NCI-H1105 (cell line): ENCODE data around the gene TAF4.
"Not testable (repeated sequence)": the region's sequence is repeated elsewhere in the genome, so short reads cannot be mapped to it uniquely, and the experiment has no call there.

Experiments
- DNase-seq: peaks from one replicate; lab custom pipeline; 2025; lab: John Stamatoyannopoulos, UW

TAF4 gene

DNA sequence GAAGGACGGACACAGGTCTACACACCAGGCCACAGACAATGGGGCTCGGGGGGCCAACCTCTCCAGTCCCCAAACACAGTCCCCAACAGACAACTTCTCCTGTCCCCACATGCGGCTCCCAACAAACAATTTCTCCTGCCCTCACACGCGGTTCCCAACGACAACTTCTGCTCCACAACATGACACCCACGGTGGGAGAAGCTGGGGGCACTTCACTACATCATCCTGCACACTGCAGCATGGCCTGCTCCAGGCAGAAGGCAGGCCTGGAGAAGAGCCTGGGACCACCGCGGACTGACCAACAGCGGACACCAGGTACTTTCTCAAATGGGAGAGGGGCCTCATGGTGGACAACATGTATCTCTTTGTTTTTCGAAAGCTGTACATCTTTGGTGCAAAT, 6.7 kb downstream of the TAF4 start:
- no peak for DNase-seq

DNA sequence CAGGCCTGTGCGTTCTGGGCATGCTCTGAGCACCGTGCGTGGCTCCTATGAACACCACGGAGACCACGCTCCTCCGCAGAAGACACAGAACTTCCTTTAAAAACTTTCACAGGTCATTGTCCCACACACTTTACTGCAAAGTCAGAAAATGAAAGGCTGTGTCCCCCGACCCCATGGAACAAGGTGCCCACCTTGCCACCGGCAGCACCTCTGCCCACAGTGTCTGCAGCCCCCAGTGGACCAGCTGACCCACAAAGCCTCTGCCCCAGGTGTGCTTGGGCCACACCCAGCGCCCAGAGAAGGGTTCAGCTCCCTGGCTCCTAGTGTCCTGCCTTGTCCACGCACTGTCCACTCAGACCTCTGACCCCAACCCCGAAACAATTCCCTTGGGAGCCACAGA, 8.7 kb downstream of the TAF4 start:
- no peak for DNase-seq

DNA sequence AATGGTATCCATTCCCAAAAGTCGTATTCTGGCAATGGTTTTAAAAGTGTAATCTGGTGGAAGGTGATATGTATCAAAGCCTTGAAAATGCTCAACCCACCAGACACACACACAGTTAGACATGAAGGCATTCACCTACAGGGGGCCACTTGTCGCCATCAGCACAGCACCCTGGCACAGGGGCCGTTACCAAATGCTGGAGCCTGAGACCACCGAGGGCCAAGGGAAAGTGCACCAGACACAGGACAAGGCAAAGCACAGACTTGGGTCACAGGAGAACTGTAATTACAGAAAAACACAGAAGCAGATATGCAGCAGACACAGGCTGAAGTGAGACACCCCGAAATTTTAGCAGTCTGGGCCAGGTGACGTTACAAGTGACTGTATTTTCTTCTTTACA, 9.3 kb downstream of the TAF4 start:
- no peak for DNase-seq

DNA sequence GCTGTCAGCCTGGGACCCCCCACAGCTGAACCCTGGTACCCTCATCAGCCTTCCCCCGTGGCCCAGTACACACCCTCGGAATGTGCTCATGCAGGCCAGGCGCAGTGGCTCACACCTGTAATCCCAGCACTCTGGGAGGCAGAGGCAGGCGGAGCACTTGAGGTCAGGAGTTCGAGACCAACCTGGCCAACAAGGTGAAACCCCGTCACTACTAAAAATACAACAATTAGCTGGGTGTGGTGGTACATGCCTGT, 9.9 kb downstream of the TAF4 start:
- not testable (repeated sequence) for DNase-seq

DNA sequence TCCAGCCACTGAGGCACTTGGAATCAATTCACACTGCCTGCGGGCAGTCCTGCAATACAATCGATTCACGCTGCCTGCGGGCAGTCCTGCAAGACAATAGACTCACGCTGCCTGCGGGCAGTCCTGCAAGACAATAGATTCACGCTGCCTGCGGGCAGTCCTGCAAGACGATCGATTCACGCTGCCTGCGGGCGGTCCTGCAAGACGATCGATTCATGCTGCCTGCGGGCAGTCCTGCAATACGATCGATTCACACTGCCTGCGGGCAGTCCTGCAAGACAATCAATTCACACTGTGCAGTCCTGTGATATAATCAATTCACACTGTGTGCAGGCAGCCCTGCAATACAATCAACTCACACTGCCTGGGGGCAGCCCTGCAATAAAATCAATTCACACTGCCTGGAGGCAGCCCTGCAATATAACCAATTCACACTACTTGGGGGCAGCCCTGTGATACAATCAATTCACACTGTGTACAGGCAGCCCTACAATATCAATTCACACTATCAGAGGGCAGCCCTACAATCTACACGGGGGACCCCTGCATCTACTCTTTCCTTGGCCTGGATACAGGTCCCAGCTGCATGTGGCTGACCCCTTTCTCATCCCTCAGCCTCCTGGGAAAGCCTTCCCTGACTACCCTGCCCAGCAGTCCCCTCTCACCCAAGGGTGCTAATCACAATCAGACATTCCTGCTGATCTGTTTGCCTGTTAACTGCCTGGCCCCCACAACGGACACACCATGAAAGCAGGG, 10.4 kb downstream of the TAF4 start:
- no peak for DNase-seq

DNA sequence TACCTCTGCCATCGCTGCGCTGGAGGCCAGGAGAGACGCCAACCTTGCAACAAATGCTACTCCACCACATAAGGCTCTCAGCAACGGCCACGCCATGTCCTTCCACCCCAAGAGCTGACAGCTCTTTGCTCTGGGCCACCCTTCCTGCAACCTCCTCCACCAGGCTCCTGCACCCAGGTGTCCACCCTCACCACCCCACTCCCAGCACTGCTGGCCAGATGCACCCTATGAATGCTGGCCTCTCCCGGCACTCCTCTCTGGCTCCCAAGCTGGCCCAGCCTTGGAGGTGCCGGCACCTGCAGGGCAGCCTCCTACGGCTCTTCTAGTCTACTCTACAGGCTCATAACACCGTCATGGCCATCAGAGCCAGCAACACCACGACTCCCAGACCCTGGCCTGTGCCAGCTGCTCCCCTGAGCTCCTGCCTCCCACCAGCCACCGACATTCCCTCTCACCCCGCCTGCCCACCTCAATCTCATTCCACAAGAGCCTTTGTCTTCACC, 11.2 kb downstream of the TAF4 start:
- DNase-seq: no peak

DNA sequence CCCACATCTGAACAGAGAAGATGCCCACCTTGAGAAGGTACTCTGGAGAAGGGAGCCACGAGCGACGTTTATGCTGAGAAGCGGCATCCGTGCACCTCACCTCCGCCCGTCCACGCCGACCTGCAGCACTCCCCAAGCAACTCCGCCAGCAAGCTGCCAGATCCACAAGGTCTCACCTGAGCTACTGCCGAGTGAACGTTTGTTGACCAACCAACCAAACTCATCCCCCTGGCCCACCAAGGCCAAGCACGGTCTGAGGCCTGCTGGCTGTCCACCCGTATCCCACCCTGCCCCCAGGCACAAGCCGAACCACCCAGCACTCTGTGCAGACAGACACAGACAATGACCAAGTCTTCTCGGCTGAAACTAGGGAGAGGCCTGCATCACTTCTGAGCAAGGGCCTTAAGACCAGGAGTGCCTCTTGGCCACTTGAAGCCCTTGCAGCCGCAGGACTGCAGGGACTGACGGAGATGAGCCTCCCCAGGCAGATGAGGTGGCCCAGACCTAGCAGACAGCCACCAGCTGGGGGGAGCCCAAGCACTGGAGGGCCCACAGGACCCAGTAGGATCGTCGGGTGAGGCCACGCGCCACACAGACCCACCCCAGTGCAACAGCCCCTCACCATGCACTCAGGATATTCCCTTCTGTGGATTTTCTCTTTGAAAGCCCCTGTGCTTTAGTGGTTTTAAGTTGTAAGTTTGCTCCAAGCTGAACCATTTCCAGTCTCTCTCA, 12.1 kb downstream of the TAF4 start:
- DNase-seq: no peak

DNA sequence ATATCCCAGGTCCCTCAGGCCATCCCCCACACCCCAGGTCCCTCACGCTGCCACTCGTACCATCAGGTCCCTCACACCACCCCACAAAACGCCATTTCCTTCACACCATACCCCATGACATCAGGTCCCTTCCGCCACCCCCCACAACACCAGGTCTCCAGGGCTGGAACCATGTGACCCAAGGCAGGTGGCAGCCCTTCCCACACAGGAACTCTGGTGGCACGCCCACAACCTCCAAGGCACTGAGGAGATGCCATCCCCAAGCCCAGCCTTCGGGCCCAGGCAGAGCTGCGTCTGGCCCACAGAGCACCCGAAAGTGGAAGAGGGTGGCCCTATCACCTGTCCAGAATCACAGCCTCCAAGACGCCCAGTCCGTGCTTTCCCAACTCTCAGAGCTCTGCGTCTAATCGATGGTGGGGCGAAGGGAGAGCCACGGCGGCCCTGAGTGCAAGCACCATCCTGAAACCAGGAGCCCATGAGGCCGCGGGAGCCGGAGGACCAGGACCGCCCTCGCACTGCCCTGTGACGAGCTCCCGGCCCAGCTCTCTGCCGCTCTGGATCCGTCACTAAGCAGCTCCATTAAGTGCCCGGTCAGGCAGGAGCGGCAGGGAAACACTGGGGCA, 12.7 kb downstream of the TAF4 start:
- no peak for DNase-seq

DNA sequence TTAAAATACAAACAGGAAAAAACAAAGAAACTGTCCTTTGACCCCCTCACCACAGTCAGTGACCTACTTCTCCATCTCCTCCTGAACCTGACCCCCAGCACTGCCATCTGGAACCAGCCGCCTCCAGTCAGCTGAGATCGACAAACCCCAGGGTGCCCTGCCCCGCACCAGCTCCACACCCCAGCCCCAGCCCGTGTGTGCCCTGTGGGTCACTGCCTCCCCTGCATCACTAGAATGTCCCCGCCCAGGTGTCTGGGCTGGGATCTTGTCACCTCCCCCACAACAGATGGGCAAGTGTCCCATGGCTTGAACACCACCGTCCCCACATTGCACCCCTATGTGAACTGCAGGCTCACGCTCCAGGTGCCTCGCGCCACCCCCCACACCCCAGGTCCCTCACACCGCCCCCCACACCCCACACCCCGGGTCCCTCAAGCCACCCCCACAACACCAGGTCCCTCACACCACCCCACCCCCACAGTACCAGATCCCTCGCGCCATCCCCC, 13.3 kb downstream of the TAF4 start:
- no peak for DNase-seq

DNA sequence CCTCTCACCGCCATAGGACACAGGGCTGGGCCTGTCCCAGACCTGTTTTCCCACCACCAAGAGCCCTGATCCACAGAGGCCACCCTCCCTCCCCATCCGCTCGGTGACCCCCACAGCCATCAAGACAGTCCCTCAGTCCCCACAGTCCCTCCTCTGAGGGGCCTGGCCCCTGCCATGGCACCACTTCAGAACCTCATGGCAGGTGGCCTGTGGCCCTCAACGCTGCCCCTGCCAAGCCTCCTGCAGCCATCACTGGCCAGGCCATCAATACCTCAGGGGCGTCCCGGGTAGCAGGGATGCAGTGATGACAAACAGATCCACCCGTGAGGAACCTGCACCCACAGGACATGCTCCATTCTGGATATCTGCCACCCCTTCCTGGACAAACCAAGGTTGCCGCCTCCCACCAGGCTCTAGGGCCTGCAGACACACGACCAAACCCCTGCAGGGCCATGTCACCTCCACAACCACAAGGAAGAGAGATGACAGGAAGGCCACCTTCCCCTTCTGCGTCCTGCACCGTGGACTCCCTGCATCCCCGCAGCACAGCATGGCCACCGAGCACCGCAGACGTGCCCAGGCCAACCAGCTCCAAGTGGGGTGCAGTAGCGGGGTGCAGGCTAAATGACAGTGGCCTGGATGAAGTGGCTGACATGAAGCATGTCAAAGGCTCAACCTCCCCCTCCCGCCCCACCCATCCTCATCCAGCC, 14.0 kb downstream of the TAF4 start:
- no peak for DNase-seq

DNA sequence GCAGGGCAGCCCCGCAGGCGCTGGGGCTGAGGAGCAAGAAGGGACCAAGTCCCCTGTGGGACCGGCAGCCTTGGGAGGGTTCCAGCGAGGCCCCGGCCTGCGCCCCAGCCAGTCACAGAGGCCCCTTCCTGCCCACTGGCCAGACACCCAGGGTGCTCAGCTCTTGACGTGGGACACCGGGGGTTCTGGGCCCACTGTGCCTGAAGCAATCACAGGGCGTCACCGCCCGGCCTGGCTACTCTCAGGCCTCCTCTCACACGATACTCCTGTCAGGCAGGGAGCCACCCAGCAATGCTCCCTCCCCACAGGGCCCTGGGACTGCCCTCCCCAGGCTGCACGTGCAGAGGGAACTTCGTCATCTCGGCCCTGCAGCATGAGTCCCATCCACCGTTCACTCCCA, 14.5 kb downstream of the TAF4 start:
- no peak for DNase-seq

DNA sequence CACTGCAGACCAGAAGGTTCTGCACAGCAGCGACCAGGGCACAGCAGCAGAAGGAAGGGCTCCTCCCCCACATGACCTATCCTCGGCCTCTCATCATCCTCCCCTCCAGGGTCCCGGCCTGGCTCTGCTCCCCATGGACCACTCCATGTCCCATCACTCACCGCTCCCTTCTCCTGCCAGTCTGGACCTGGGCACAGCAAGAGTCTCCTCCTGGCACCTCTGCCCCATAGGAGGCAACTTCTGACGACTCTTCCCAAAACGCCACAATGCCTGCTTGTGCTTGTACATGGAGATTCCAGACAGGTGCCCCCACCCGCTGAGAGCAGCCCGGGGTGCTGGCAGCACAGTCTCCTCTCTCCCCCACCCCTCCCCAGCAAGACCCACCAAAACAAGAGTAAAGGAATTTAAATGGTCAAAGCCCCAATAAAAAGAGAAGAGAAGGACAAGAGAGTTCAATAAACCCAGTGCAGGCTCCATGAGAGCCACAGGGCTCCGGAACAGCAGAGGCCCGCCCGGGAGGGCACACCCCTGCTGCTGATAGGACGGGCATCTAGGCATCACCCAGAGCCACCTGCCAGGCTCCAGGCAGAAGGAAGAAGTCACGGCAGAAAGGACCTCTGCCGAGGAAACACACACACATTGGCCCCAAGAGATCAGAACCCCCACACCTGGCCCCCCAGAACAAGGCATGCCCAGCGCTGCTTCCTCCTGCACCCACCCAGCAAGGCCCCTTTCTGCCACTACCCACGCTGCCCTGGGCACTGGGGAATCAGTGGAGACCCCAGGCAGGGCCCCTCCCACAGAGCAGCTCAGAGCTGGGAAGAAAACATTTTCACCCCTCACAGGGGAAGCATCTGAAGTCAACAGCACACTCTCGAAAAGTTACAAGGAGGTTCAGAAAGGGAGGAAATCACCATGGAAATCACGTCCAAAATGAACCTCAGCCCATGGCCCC, 15.2 kb downstream of the TAF4 start:
- DNase-seq: no peak

DNA sequence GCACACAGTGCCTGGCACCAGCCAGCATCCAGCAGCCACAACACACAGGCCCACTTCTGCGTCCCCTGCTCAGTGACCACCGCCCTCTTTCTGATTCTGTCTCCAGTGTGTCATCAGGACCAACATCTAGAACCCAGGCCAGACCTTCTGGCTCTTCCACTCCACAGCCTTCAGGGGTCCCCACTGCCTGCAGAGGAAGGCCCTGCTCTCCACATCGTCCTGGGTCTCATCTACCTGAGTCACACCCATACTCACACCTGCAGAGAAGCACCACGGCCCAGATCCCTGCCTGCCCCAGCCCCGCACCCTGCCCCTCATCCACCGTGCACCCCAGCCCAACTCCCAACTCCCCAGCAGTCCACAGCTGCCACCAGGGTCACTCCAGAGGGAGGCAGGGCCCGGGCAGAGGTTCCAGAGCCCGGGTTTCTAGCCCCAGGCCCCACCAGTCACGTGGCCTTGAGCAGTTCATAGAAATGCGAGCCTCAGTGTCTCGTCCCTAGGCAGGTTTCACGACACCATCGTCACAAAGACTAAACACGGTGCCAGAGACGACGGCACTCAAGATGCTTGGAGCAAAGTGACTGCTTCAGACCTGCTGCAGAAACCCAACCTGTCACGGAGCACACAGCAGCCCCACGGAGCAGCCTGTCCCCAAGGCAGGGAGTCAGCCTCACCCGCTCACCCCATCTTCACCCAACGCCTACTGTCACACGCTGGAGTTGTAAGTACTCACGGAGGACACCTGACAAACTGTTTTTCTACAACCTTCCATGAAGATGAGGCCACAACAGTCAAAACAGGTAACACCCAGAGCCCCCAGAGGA, 16.1 kb downstream of the TAF4 start:
- no peak for DNase-seq

DNA sequence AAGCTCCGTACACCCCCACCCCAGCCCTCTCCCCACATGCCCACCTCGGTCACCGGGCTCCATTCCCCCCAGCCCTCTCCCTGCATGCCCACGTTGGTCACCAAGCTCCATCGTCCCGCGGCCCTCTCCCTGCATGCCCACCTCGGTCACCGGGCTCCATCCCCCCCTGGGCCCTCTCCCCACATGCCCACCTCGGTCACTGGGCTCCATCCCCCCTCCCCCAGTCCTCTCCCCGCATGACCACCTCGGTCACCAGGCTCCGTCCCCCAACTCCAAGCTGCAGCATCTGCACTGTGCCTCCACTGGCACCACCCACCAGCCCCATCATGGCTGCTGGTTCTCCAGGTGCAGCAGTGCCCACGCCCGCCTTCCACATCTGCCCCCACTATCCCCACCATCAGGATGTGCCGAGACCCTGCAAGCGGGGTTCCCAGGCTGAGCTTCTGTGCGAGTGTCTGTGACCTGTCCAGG, 16.8 kb downstream of the TAF4 start:
- DNase-seq: no peak

DNA sequence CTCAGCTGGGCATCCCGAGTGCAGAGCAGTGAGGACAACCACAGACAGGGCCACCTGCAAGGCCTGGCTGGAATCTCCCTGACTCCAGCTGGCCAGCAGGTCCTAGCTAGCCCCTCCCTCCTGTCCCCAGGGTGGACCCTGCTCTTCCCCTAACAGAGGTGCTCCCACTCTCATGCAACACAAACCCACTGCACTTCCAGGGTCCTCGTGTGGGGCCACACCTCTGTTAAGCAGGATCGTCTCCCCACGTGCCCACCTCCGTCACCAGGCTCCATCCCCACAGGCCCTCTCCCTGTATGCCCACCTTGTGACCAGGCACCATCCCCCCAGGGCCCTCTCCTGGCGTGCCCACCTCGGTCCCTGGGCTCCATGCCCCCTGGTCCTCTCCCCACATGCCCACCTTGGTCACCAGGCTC, 17.3 kb downstream of the TAF4 start:
- no peak for DNase-seq

DNA sequence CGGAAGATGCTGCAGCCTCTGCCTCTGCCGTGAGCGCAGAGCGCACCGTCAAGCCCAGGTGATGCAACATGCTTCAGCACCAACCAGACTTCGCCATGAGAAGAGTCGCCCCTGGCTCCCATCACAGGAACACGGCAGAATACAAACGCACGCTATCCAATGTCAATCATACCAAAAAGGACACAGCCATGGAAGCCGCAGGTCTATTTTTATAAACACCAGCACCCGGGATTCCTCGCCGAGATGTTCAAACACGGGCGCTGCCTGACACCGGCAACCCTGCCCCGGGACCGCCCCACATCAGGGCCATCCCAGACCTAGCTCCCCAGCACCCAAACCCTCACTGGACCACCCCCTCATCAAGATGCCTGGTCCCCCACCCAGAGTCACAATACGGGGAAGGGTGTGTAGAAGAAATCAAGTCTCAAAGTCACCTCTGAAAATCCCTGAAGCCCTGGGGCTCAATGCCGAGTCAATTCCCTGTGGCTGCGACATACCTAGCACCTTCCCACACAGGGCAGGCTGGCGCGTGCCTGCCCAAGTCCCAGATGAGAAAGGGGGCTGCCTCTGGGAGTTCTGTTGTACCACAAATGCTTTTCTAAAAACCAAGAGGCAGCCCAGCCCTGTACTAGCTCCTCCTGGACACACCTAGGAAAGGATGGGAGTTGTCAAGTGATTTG, 17.9 kb downstream of the TAF4 start:
- no peak for DNase-seq

DNA sequence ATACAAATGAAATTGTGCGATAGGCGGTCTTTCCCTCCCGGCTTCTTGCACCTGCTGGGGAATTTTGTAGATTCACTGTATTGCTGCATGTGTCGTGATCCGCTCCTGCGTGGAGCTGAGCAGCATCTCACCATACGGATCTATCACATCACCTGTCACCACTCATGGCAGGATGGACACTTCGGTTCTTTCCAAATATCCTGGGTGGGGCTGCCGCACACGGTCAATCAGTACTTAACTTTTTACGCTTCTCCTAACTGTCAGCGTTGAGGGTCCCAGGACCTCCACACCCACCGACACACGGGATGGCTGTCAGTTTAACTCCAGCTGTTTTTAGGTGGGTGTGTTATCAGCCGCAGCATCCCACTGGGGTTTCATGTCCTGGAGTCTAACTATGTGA, 19.2 kb downstream of the TAF4 start:
- no peak for DNase-seq

DNA sequence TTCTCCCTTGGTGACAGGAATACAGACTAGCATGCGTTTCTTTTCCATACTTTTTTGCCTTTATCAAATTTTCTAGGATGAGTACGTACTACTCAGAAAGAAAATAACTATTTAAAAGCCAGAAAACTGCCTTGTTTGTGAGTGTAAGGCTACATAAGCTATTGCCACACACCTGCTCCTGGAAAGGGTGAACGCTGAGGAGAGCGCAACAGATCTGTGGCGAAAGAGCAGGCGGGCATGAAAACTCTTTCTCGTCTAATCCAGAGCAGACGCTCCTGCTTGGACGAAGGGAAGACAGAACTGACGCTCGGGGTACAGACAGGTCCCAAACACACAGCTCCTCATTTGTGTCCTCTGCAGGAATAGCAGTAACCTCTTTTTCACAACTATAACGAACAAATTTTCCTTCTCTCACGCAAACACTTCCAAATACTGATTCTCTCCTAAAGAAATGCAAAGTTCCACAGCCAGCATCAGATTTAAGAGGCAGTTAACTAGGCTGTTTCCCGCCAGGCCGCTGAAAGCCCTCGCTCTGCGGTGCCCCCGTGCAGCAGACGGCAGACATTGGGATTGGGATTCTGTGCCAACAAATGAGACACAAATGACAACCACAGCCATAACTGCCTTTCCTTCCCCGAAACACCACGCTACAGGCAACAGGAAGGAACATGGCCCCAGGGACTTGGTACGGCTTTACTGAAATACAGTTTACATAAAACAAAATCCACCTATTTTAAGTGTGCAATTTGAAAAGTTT, 20.0 kb downstream of the TAF4 start:
- DNase-seq: no peak

DNA sequence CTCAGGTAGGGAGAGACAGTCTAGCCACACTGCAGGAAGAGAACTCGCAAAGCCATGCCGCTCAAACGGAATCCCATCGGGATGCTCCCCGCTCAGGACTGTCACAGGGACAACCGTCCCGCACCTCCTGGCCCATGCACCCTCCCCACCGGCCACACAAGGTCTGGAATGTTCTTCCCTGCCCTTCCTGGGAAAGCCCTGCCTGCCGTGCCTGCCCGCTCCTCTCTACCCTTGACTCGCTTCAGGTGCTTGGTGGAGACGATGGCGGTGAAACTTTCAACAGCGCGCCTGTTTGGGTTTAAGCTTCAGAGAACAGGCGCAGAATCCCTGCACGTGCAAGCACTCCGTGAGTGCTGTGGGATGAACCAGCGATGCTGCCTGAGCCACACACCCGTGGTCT, 20.6 kb downstream of the TAF4 start:
- no peak for DNase-seq
